Osteocyte (in vitro differentiated cells): Measurements from ENCODE around the gene PCBP2. TPM values are rescaled to one million over a fixed set of nuclear protein-coding genes. Genes with fewer than 3 reads are reported as not detected.

Experiments used
- DNase-seq: peaks from one replicate; pipeline ENCODE4 v3.0.0; 2021; ENCODE audit warnings: mixed read lengths; ENCODE audit not compliant: unreplicated experiment; ENCODE audit errors: extremely low spot score
- H3K27ac Mint-ChIP-seq: one replicate; pipeline ENCODE4 v1.8.0; 2021; ENCODE audit warnings: mild to moderate bottlenecking, mixed read lengths; ENCODE audit not compliant: unreplicated experiment
- H3K27me3 Mint-ChIP-seq: one replicate; pipeline ENCODE4 v1.8.0; 2021; ENCODE audit warnings: mixed read lengths; ENCODE audit not compliant: unreplicated experiment
- H3K36me3 Mint-ChIP-seq: one replicate; pipeline ENCODE4 v1.8.0; 2021; ENCODE audit warnings: mixed read lengths; ENCODE audit not compliant: unreplicated experiment
- H3K4me1 Mint-ChIP-seq: one replicate; pipeline ENCODE4 v1.8.0; 2021; ENCODE audit warnings: mixed read lengths; ENCODE audit not compliant: unreplicated experiment
- H3K4me3 Mint-ChIP-seq: one replicate; pipeline ENCODE4 v1.8.0; 2021; ENCODE audit warnings: mild to moderate bottlenecking, moderate library complexity, mixed read lengths; ENCODE audit not compliant: unreplicated experiment
- H3K9me3 Mint-ChIP-seq: one replicate; pipeline ENCODE4 v1.8.0; 2021; ENCODE audit warnings: mixed read lengths; ENCODE audit not compliant: unreplicated experiment
- CTCF ChIP-seq: fragments of 200-600 bp; sonication (generic); IDR thresholded peaks from 2 replicates; pipeline ENCODE4 v1.5.0; 2021; ENCODE audit warnings: antibody characterized with exemption, mild to moderate bottlenecking, moderate library complexity
- total RNA-seq: library from RNA; stranded (reverse); gene quantifications from 2 replicates; pipeline ENCODE4 v1.2.1, GENCODE V29; 2021

The PCBP2 gene
- total RNA-seq, 1 donor from 2014 or later, result 984 TPM

GRCh38 chr12:53500776-53501614 lies 49.1 kb downstream of the PCBP2 start, which contains the start of gene TARBP2:
Gene TARBP2, plus strand, starts transcription at chr12:53501283. Its CDS starts 126 bp downstream, at chr12:53501409.
- peaks cover 50% of the 10 kb centered on the region for H3K4me1 Mint-ChIP-seq

DNA sequence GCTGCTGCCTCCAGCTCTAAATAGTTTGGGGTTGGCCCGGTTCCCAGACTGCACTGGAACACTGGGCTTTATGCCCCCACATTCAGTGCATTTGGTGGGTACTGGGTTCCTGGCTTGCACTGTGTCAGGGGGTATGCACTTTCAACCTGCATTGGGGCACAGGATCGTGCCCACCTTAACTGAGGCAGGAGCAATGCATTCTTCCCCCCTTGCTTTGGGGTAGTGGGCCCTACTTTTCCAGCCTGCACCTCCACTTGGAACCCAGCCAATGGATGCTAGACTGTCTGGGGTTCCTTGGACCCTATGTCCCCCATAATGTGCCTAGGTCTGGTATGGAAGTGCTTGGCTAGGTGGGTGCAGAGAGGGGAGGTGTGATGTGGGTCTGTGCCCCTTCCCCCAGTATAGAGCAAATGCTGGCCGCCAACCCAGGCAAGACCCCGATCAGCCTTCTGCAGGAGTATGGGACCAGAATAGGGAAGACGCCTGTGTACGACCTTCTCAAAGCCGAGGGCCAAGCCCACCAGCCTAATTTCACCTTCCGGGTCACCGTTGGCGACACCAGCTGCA lies 49.8 kb downstream of the PCBP2 start:
- no peaks in the 10 kb centered on the region for H3K27me3 Mint-ChIP-seq
- no peak for TF ChIP-seq CTCF
- H3K9me3 Mint-ChIP-seq, result no peaks in the 10 kb centered on the region
- H3K4me3 Mint-ChIP-seq, result peak overlapping the region; percentile 78
- H3K36me3 Mint-ChIP-seq, result peaks cover 11% of the 10 kb centered on the region
- peak overlapping the region; percentile 96 for H3K27ac Mint-ChIP-seq
- H3K4me1 Mint-ChIP-seq, result peaks cover 48% of the 10 kb centered on the region
- DNase-seq, result no peak

More at GRCh38 chr12:53500776-53501614, 49.1 kb downstream of the PCBP2 start, which contains the start of gene TARBP2:
- H3K27me3 Mint-ChIP-seq, result no peaks in the 10 kb centered on the region
- peaks cover 11% of the 10 kb centered on the region for H3K36me3 Mint-ChIP-seq
- peak; percentile 98 for DNase-seq
- TF ChIP-seq CTCF, result no peak
- no peaks in the 10 kb centered on the region for H3K9me3 Mint-ChIP-seq
- H3K27ac Mint-ChIP-seq, result peak within 1 kb of the TSS; percentile 96
- peak within 1 kb of the TSS; percentile 78 for H3K4me3 Mint-ChIP-seq

DNA sequence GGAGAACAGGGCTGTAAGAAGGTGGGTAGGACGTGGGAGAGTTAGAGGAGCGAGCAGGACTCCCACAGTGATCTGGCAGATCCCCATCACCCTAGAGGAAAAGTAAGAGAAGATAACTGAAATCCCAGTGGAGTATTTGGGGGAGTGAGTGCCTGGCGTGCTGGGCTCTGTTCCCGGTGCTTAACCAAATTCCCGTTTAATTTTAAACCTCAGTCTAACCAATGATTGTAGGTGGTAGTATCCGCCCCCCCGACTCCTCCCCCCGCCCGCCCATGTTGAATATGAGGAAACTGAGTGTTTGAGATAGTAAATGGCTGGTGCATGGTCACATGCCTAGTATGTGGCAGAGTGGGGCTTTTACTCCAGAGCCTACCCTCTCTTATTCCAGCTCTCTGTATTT lies 50.4 kb downstream of the PCBP2 start:
- Mint-ChIP-seq H3K4me1 (peaks cover 44% of the 10 kb centered on the region), H3K27me3 (no peaks in the 10 kb centered on the region), H3K9me3 (no peaks in the 10 kb centered on the region), H3K36me3 (peaks cover 14% of the 10 kb centered on the region), H3K4me3 (peak overlapping the region; percentile 78), H3K27ac (peak overlapping the region; percentile 96)
- no peak for DNase-seq
- no peak for TF ChIP-seq CTCF

DNA sequence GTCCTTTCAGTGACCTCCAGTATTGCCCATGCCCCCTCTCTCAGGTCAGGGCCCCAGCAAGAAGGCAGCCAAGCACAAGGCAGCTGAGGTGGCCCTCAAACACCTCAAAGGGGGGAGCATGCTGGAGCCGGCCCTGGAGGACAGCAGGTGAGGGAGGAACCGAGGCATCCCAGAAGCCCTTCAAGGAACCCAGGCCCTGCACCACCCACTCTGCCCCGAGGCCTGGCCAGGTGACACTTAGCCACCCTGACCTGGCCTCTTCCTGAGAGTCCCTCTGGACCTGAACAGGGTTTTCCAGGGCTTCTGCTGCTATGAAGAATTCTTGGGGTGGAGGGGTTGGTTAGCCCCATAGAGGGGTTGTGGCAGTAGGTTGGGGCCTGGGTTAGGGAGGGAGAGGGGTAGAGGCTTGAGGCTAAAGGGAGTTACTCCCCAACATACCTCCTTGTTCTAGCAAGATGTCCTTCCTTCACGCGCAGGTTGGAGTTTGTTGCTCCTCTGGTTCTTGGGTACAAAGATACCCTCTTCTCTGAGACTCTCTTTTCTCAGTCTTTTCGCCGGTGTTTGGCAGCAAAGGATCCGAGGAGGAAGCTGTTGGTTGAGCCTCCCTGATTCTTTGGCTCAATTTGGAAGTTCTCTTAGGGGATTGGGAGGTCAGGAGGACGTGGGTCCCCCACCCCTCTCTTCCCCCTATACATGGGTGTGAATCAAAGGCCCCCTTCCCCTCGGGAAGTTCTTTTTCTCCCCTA lies 51.3 kb downstream of the PCBP2 start:
- peaks cover 14% of the 10 kb centered on the region for H3K36me3 Mint-ChIP-seq
- H3K4me3 Mint-ChIP-seq, result peak overlapping the region; percentile 47
- no peak for DNase-seq
- no peak overlapping the region for H3K27ac Mint-ChIP-seq
- TF ChIP-seq CTCF, result no peak
- H3K27me3 Mint-ChIP-seq, result no peaks in the 10 kb centered on the region
- peaks cover 42% of the 10 kb centered on the region for H3K4me1 Mint-ChIP-seq
- H3K9me3 Mint-ChIP-seq, result no peaks in the 10 kb centered on the region
